ES-I3 (cell line): ENCODE measurements around the gene UFM1.

Experiments
- H3K36me3 ChIP-seq: 2 replicates; pipeline ENCODE4 v1.6.1; 2013; ENCODE audit warnings: mild to moderate bottlenecking, low read length, control low read depth, moderate library complexity; ENCODE audit not compliant: insufficient read depth
- H3K4me1 ChIP-seq: 2 replicates; pipeline ENCODE4 v1.6.1; 2013; ENCODE audit warnings: mild to moderate bottlenecking, control low read depth, low read length; ENCODE audit not compliant: insufficient read depth
- H3K9ac ChIP-seq: 2 replicates; pipeline ENCODE4 v1.6.1; 2013; ENCODE audit warnings: low read depth, mild to moderate bottlenecking, low read length, moderate library complexity
- H3K9me3 ChIP-seq: 2 replicates; pipeline ENCODE4 v1.6.1; 2013; ENCODE audit warnings: mild to moderate bottlenecking, low read length, moderate library complexity; ENCODE audit not compliant: control insufficient read depth, insufficient read depth

UFM1 gene

DNA sequence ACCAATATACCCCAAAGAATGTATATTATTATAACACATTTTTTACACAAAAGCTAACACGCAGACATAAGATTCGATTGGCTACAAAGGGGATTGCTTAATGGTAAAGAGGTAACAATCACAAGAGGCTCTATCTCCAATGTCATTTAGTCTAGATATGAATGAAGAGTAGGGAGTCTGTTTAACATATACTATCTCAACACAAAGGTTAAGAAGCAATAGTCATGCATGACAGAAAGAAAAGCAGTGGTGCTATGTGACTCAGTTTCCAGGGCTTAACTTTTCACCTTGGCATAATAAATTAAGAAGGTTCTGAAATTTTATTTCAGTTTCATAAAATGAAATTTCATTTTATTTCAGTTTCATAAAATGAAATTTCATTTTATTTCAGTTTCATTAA is 33.3 kb downstream of the UFM1 start:
- H3K9me3 ChIP-seq, result no peaks in the 10 kb centered on the region
- H3K9ac ChIP-seq, result no peak overlapping the region
- no peaks in the 10 kb centered on the region; the same call in 1 of the 2 replicates for H3K4me1 ChIP-seq
- H3K36me3 ChIP-seq, result no peaks in the 10 kb centered on the region

DNA sequence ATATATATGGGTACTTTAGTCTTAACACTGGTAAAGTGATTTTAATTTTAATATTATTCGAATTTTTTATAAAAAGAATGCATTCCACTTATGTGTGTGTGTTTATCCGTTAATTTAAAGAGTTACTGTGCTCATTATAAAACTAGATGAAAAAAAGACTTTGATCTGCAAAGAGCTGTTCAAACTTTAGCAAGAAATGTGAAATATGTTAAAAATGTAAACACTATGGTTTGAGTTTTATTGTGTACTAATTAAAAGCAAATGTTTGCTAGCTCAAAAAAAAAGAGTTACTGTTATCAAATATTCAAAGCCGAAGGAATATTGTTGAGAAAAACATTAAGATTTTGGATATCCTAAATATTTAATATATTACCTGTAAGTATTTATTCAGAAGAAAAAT is 34.5 kb downstream of the UFM1 start:
- Histone ChIP-seq H3K9ac (no peak overlapping the region), H3K36me3 (no peaks in the 10 kb centered on the region), H3K4me1 (no peaks in the 10 kb centered on the region; the same call in 1 of the 2 replicates), H3K9me3 (no peaks in the 10 kb centered on the region)

DNA sequence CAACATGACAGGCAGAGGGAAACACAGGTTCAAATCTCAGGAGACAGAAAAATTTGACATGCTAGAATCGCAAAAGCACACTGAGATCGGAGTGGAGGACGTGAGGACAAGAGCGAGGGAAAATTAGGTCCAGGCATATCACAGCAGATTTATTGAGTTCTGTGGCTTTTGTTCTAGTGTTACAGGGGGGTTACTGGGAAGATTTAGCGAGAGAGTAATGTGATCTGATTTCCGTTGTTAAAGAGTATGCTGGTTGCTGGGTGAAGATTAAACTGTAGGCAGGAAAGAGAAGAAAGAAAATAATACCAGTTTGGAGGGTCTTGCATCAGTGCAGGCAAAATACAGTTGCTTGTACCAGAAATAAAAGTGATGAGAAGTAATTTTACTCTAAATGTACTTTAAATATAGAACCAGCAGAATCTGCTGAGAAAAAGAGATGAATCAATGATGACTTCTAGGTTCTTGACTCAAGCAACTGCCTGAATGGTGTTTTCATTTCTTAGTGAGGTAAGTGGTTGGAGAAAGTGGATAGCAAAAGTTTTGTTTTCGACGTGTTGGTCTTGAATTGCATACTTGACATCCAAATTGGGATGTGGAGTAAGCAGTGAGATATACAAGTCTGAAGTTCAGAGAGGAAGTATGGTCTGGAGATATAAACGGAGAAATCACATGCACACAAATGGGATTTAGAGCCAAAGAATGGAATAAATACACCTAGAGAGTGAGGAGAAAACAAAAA is 35.7 kb downstream of the UFM1 start:
- Histone ChIP-seq H3K9ac (no peak overlapping the region), H3K9me3 (no peaks in the 10 kb centered on the region)

DNA sequence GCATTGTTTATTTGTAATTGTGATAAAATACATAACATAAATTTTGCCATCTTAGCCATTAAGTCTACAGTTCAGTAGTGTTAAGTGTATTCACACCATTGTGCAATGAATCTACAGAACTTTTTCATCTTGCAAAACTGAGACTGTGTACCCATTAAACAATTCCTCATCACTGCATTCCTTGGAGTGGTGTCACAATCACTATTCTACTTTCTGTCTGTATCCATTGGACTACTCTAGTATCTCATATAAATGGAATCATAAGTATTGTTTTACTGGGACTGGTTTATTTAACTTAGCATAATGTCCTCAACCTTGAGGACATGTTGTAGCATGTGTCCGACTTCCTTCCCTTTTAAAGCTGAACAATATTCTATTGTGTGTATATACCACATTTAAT is 36.8 kb downstream of the UFM1 start:
- Histone ChIP-seq H3K36me3 (no peaks in the 10 kb centered on the region), H3K9me3 (no peaks in the 10 kb centered on the region), H3K4me1 (no peaks in the 10 kb centered on the region; the same call in 1 of the 2 replicates), H3K9ac (no peak overlapping the region)

More for the DNA sequence above, 35.7 kb downstream of the UFM1 start:
- Histone ChIP-seq H3K4me1 (no peaks in the 10 kb centered on the region; the same call in 1 of the 2 replicates), H3K36me3 (no peaks in the 10 kb centered on the region)

DNA sequence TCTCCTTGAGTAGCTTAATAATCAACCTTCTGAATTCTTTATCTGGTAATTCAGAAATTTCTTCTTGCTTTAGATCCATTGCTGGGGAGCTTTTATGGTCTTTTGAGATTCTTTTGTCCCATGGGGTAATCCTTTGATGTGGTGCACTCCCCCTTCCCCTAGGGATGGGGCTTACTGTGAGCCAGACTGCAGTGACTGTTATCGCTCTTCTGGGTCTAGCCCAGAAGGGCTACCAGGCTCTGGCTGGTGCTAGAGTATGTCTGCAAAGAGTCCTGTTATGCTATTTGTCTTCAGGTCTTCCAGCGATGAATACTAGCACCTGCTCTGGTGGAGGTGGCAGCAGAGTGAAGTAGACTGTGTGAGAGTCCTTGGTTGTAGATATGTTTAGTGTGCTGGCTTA is 41.7 kb downstream of the UFM1 start:
- H3K9ac ChIP-seq, result no peak overlapping the region
- no peaks in the 10 kb centered on the region for H3K9me3 ChIP-seq
- no peaks in the 10 kb centered on the region for H3K36me3 ChIP-seq
- 0 out of 2 replicates have a peak, but pooled peaks cover 2% of the 10 kb centered on the region for H3K4me1 ChIP-seq

DNA sequence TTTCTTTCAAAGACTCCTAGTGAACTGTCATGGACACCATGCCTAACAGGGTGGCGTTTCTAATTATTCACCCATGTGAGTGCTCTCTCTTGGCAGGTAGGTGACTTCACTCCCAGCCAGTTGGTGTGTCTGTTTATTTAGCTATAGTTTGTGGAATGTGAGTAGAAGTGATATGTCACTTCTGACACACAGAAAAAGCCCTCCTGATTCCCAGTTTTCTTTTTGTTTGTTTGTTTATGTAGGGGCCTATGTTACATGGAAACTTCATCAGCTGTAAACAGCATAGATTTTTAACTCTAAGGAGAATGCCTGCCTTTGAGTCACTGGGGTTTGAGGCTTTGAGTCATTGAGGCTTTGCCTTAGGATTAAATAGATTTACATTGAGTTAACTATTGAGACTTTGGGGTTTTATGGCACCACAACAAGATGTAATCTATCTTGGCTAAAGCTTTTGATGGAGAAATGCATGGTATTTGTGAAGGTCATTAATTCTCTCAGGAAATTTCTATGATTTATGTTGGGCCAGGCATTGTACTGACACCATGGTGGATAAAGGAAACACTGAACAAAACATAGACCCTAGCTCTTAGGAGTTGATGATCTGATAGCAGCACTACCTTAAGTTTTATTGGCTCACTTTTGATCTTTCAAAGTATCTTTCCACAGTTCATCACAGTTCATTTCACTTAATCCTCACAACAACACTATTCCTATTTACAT is 45.3 kb downstream of the UFM1 start:
- Histone ChIP-seq H3K9ac (no peak overlapping the region), H3K9me3 (no peaks in the 10 kb centered on the region), H3K36me3 (no peaks in the 10 kb centered on the region), H3K4me1 (0 out of 2 replicates have a peak, but pooled peaks cover 2% of the 10 kb centered on the region)

DNA sequence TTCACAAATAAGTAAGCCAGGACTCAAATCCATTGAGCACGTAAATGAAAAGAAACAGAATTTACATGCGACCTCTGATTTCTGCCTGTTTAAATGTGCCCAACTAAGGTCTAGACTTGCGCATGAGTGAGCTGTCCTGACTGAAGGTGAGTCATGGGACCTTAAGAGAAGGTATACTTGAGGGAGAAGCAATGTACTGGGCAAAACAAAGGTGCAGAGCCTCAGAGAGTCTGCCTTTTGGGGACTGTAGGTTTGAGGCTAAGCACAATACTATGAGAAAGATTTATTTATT is 45.8 kb downstream of the UFM1 start:
- Histone ChIP-seq H3K4me1 (0 out of 2 replicates have a peak, but pooled peaks cover 2% of the 10 kb centered on the region), H3K36me3 (no peaks in the 10 kb centered on the region), H3K9me3 (no peaks in the 10 kb centered on the region), H3K9ac (no peak overlapping the region)

DNA sequence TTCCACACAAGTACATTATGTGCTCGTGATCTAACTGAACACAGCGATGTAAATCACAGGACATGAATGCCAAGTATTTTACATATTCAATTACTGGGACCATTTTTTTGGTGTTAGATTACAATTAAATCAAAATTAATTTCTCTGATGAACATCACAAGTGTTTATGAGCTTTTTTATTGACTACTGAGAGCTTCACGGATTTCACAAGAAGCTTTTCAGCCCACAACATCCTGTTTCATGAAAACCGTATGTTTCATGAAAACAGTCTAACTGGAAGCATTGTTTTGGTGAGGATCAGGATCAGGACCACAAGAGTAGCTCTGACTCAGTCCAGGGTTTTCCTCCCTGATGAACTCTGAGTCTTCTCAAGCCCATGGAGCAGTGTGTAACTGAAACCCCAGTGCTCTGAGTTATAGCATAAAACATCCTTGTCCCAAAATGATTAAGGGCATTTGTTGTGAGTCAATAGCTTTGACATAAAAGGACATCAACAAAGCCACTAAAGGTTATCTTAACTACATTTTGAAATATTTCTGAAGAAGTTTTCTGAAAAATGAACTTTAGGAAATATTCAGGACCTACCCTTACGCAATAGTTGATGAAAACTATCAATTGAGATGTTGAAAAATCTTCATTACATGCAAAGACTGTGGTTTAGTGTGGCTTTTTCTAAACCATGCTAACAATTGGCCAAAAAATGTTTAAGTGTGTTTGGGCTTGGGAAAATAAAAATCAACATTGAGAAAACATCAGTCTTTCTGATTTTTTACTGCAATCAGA is 49.3 kb downstream of the UFM1 start:
- Histone ChIP-seq H3K9me3 (no peaks in the 10 kb centered on the region), H3K36me3 (no peaks in the 10 kb centered on the region), H3K9ac (no peak overlapping the region), H3K4me1 (0 out of 2 replicates have a peak, but pooled peaks cover 2% of the 10 kb centered on the region)

DNA sequence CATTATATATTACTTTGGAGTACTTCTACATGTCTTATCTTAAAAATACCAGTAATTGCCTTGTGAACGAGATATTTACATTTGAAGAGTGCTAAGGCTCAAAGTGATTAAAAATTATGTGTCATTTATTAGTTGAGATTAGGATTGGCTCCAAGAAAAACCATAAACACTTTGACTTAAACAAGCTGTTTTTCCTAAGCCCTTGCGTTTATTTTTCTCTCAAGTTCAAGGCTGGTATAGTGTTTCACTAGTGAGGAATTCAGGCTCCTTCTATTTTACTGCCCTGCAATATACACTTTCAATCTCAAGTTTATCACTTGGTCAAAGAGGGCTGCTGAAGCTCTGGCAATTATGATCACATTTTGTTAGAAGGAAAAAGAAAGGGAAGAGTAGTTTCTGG is 49.9 kb downstream of the UFM1 start:
- H3K36me3 ChIP-seq, result no peaks in the 10 kb centered on the region

DNA sequence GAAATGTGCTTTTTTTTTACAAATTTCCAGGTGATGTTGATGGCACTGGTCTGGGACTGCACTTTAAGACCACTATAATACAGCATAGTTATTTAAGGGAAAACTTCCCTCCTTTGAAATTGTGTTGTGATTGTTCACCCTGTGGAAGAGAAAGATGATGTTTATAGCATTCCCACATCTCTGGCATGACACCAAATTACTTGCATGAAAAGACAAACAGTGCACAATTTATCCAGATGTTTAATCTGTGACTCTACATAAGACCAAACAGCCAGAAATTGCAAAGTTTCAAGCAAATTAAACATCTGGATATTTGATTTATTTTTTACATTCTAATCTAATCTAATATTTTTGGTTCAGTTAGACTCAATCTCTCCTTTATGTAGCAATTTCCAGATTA is 51.6 kb downstream of the UFM1 start:
- Histone ChIP-seq H3K4me1 (no peaks in the 10 kb centered on the region), H3K9ac (no peak overlapping the region), H3K9me3 (no peaks in the 10 kb centered on the region), H3K36me3 (no peaks in the 10 kb centered on the region)

More for the DNA sequence above, 49.9 kb downstream of the UFM1 start:
- Histone ChIP-seq H3K4me1 (0 out of 2 replicates have a peak, but pooled peaks cover 2% of the 10 kb centered on the region), H3K9ac (no peak overlapping the region), H3K9me3 (no peaks in the 10 kb centered on the region)

DNA sequence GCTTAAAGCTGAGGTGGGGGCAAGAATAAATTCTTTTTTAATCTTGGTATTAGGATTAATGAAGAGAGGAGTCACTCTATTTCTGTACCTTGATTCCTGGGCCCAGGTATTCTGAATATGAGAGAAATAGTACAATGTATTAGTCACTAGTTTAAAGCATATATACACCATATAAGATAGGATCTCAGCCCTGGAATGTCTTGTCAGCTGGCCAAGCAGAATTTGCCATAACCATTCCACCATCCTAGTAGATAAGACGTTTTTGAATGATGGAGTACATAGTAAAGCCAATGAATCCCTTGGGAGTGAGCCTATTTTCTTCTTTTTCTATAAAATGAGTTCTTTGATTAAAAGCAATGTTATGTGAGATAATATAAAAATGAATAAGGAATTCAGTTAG is 55.6 kb downstream of the UFM1 start:
- H3K9ac ChIP-seq, result no peak overlapping the region
- no peaks in the 10 kb centered on the region for H3K36me3 ChIP-seq
- no peaks in the 10 kb centered on the region for H3K4me1 ChIP-seq
- H3K9me3 ChIP-seq, result no peaks in the 10 kb centered on the region

DNA sequence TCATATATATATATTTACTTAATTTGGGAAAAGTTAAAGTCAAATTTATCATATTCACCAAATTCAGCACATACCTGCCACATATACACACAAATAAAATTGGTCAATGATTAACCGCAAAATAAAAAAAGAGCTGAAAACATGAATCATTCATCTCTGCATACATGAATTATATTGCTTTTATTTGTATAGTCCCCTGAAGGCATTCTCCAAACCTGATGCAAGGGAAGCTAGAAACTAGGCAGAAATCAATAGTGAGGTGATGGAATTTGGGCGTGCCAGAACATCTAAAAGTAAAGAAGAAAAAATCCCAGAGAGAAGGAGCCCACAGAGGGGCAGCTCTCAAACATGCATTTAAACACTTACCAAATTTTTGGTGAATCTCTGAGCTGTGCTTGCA is 60.1 kb downstream of the UFM1 start:
- no peaks in the 10 kb centered on the region for H3K9me3 ChIP-seq
- no peaks in the 10 kb centered on the region for H3K4me1 ChIP-seq
- no peaks in the 10 kb centered on the region for H3K36me3 ChIP-seq
- H3K9ac ChIP-seq, result no peak overlapping the region

DNA sequence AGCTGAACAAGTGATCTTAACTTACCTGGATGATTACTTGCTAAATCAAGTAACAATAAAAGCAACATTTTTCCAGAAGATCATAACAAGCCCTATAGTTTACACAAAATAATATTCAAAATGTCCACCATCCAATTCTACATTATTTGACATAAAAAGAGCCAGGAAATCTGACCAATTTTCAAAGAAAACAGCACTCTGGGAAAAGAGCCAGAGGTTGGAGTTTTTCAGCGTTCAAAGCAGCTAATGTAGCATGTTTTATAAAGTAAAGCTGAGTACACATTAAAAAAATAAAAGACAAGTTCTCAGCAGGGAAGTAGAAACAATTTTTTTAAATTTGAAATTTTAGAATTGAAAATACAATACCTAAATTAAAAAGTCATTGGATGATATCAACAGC is 62.6 kb downstream of the UFM1 start:
- H3K36me3 ChIP-seq, result no peaks in the 10 kb centered on the region
- H3K9me3 ChIP-seq, result no peaks in the 10 kb centered on the region
- H3K9ac ChIP-seq, result no peak overlapping the region
- H3K4me1 ChIP-seq, result no peaks in the 10 kb centered on the region
